Adrenal gland (tissue), 12 donors: ENCODE measurements around the gene EFNA5. TPM values are rescaled to one million over a fixed set of nuclear protein-coding genes. Genes with fewer than 3 reads are reported as not detected.

Experiments used
- DNase-seq, 7 donors: peaks; one replicate each; pipeline ENCODE4 v3.0.0-alpha.2; 2019 to 2020
- H3K27ac ChIP-seq, 5 donors: fragments of 200-600 bp; sonication (generic) in 4 of 5; 1 replicate in 3 of 5; 2 replicates in 2 of 5; pipeline versions ENCODE4 v1.5.1 to v1.8.0; 2016 to 2020; ENCODE audit warnings: mild to moderate bottlenecking in 1 of 5
- H3K27me3 ChIP-seq: fragments of 200-600 bp; 2 replicates; pipeline ENCODE4 v1.8.0; 2021
- H3K36me3 ChIP-seq, 2 donors: fragments of 200-600 bp; replicated peaks in 1 of 2; 1 replicate in 1 of 2; 2 replicates in 1 of 2; pipeline versions ENCODE4 v1.5.1 to v1.8.0; 2018 to 2022
- H3K4me1 ChIP-seq, 2 donors: fragments of 200-600 bp; replicated peaks in 1 of 2; 1 replicate in 1 of 2; 2 replicates in 1 of 2; pipeline versions ENCODE4 v1.5.1 to v1.8.0; 2018 to 2021
- H3K4me3 ChIP-seq, 4 donors: fragments of 200-600 bp; sonication (generic) in 3 of 4; one replicate each; pipeline ENCODE4 v1.5.1; 2016 to 2018
- H3K9me3 ChIP-seq, 3 donors: fragments of 200-600 bp; sonication (generic) in 1 of 3; replicated peaks in 1 of 3; 1 replicate in 2 of 3; 2 replicates in 1 of 3; pipeline versions ENCODE4 v1.5.1 to v1.8.0; 2016 to 2021
- POLR2A ChIP-seq, 2 donors: fragments of 450-650 bp; IDR thresholded peaks; one replicate each; pipeline ENCODE4 v1.6.1; 2017; ENCODE audit warnings: antibody characterized with exemption in 2 of 2, mild to moderate bottlenecking in 2 of 2, moderate library complexity in 1 of 2
- WGBS, 4 donors: extraction: QIAGEN DNeasy Blood & Tissue Kit in 2 of 4; methylation state at CpG; one replicate each; pipeline versions ENCODE4 v1.1.5 to v1.1.7; 2013 to 2017; 5-methylcytosine and 5-hydroxymethylcytosine counted together
- intact Hi-C, 2 donors: fragments of 100-400 bp; cut with DNase I; formaldehyde crosslinking; loops; one replicate each; pipeline versions ENCODE4 v1.14.1 to v1.15.0; 2022 to 2023
- polyA plus RNA-seq, 3 donors: library from polyadenylated mRNA; stranded (reverse); fragments of 200-250 nt in 2 of 3; fragments of 350-450 nt in 1 of 3; fragmentation: Illumina TruSeq in 1 of 3; extraction: RNeasy Lipid Tissue Mini Kit (QIAGEN cat#74804) in 1 of 3; gene quantifications; one replicate each; pipeline ENCODE4 v1.2.3, GENCODE V29; 2013 to 2014
- total RNA-seq, 9 donors: library from RNA; depleted of rRNA in 4 of 9; stranded (reverse); fragments of >200 nt in 4 of 9; fragments of 120-200 nt in 1 of 9; fragmentation: NEBNext Ultra II Directional in 1 of 9; extraction: Animal tissue kit (Norgen Biotek cat#: 25700) in 1 of 9; gene quantifications; one replicate each; pipeline versions ENCODE4 v1.1.0 to v1.2.4, GENCODE V29; 2013 to 2023
- TF ChIP-seq, protein P1 (sequence below), 6 experiments: fragments of 450-650 bp in 4 of 6; fragments of 200-600 bp in 2 of 6; sonication (generic) in 1 of 6; IDR thresholded peaks; 1 replicate in 5 of 6; 2 replicates in 1 of 6; pipeline versions ENCODE4 v1.5.1 to v1.8.0; 2016 to 2021; ENCODE audit warnings: antibody characterized with exemption in 6 of 6, mild to moderate bottlenecking in 2 of 6, moderate library complexity in 1 of 6
- donor health status: healthy with polysubstance abuse.
- donor health status: Bipolar disorder and iron deficiency.
- donor health status: DM: yes; HTN: yes; CAD: no.
- donor health status: DM: no; HTN: no; CAD: no.
- donor health status: DM: no; HTN: no; CAD: no.
- donor health status: DM: yes; HTN: yes; CAD: no.

The EFNA5 gene
- total and polyA plus RNA-seq, 12 donors, result 0.06 to 11.8 (median 1.6) TPM

- Histone ChIP-seq H3K4me3 (no peak overlapping the region), H3K9me3 (no peaks in the 10 kb centered on the region), H3K27ac (no peak overlapping the region), H3K27me3 (no peaks in the 10 kb centered on the region), H3K36me3 (no peaks in the 10 kb centered on the region), H3K4me1 (no peaks in the 10 kb centered on the region)
- no peak for DNase-seq
- TF ChIP-seq, protein P1, sequence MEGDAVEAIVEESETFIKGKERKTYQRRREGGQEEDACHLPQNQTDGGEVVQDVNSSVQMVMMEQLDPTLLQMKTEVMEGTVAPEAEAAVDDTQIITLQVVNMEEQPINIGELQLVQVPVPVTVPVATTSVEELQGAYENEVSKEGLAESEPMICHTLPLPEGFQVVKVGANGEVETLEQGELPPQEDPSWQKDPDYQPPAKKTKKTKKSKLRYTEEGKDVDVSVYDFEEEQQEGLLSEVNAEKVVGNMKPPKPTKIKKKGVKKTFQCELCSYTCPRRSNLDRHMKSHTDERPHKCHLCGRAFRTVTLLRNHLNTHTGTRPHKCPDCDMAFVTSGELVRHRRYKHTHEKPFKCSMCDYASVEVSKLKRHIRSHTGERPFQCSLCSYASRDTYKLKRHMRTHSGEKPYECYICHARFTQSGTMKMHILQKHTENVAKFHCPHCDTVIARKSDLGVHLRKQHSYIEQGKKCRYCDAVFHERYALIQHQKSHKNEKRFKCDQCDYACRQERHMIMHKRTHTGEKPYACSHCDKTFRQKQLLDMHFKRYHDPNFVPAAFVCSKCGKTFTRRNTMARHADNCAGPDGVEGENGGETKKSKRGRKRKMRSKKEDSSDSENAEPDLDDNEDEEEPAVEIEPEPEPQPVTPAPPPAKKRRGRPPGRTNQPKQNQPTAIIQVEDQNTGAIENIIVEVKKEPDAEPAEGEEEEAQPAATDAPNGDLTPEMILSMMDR (IDR thresholded peaks at IDR 0.05), result no peak
- no peak for TF ChIP-seq POLR2A (IDR thresholded peaks at IDR 0.05)
- intact Hi-C loops, result no loop called here
- 82 to 89% (median 83%) methylated on average over 5 of the region's 5 CpGs for WGBS, 4 donors
Measured at GRCh38 chr5:107395632-107396350, 274.9 kb downstream of the EFNA5 start.

GRCh38 chr5:107393851-107394250 is 276.9 kb downstream of the EFNA5 start:
- Histone ChIP-seq H3K4me1 (peaks cover 0 to 6% of the 10 kb centered on the region in 2 donors), H3K9me3 (no peaks in the 10 kb centered on the region), H3K4me3 (no peak overlapping the region), H3K36me3 (no peaks in the 10 kb centered on the region), H3K27me3 (no peaks in the 10 kb centered on the region), H3K27ac (no peak overlapping the region)
- DNase-seq, result no peak
- intact Hi-C loops, result no loop called here
- 88 to 95% (median 92%) methylated on average over 2 of the region's 2 CpGs for WGBS, 4 donors
- TF ChIP-seq, protein P1 (IDR thresholded peaks at IDR 0.05), result no peak
- no peak for TF ChIP-seq POLR2A (IDR thresholded peaks at IDR 0.05)

- WGBS, 4 donors, result 87 to 95% (median 92%) methylated on average over 5 of the region's 5 CpGs
- intact Hi-C loops, result no loop called here
- no peak overlapping the region for H3K4me3 ChIP-seq
- no peak for TF ChIP-seq POLR2A (IDR thresholded peaks at IDR 0.05)
- TF ChIP-seq, protein P1 (IDR thresholded peaks at IDR 0.05), result no peak
- H3K27me3 ChIP-seq, result no peaks in the 10 kb centered on the region
- H3K36me3 ChIP-seq, result no peaks in the 10 kb centered on the region
- no peaks in the 10 kb centered on the region for H3K9me3 ChIP-seq
- no peak overlapping the region for H3K27ac ChIP-seq
- peaks cover 0 to 20% of the 10 kb centered on the region in 2 donors for H3K4me1 ChIP-seq
- DNase-seq, result no peak
Measured at GRCh38 chr5:107391787-107392186, 278.9 kb downstream of the EFNA5 start.

- 46 to 73% (median 54%) methylated on average over 1 of the region's 1 CpG for WGBS, 4 donors
- H3K27me3 ChIP-seq, result no peaks in the 10 kb centered on the region
- peaks cover 0 to 20% of the 10 kb centered on the region in 2 donors for H3K4me1 ChIP-seq
- no peak overlapping the region for H3K4me3 ChIP-seq
- no peaks in the 10 kb centered on the region for H3K36me3 ChIP-seq
- no peak for DNase-seq
- H3K9me3 ChIP-seq, result no peaks in the 10 kb centered on the region
- H3K27ac ChIP-seq, result no peak overlapping the region
- intact Hi-C loops, result no loop called here
- TF ChIP-seq, protein P1 (IDR thresholded peaks at IDR 0.05), result no peak
- no peak for TF ChIP-seq POLR2A (IDR thresholded peaks at IDR 0.05)
Measured at GRCh38 chr5:107389775-107390148, 281.0 kb downstream of the EFNA5 start.
